HepG2 (cell line): ENCODE results near the gene OASL.

ENCODE experiments used
- CTCF ChIP-seq: sonication (generic); formaldehyde crosslinking; IDR thresholded peaks from 2 replicates; pipeline ENCODE4 v1.5.0; 2020; ENCODE audit warnings: mild to moderate bottlenecking, missing genetic modification reagents, moderate library complexity
- FOXM1 ChIP-seq: sonication (generic); formaldehyde crosslinking; IDR thresholded peaks from 2 replicates; pipeline ENCODE4 v1.5.0; 2020; ENCODE audit warnings: missing genetic modification reagents
- KDM4B ChIP-seq: sonication (generic); formaldehyde crosslinking; IDR thresholded peaks from 2 replicates; pipeline ENCODE4 v1.4.0; 2020; ENCODE audit warnings: missing genetic modification reagents
- NCOA2 ChIP-seq: sonication (generic); formaldehyde crosslinking; IDR thresholded peaks from 2 replicates; pipeline ENCODE4 v1.8.0; 2022; ENCODE audit warnings: inconsistent platforms
- NR2C2 ChIP-seq: sonication (generic); formaldehyde crosslinking; IDR thresholded peaks from 2 replicates; pipeline ENCODE4 v1.4.0; 2020; ENCODE audit warnings: missing genetic modification reagents, mild to moderate bottlenecking, moderate library complexity, borderline replicate concordance
- PLRG1 ChIP-seq: fragments of 450-650 bp; conservative IDR thresholded peaks from 2 replicates; pipeline ENCODE4 v1.6.1; 2016
- TCF12 ChIP-seq, 2 experiments: fragments of 450-650 bp in 1 of 2; sonication (generic) in 1 of 2; formaldehyde crosslinking in 1 of 2; IDR thresholded peaks; 2 replicates each; pipeline versions ENCODE4 v1.6.1 to v1.8.0; 2017 to 2022; ENCODE audit warnings: antibody characterized with exemption in 1 of 2, mild to moderate bottlenecking in 1 of 2, missing genetic modification reagents in 1 of 2, moderate library complexity in 1 of 2
- ZNF235 ChIP-seq: sonication (generic); formaldehyde crosslinking; IDR thresholded peaks from 2 replicates; pipeline ENCODE4 v1.8.1; 2023; ENCODE audit warnings: mild to moderate bottlenecking, missing genetic modification reagents, borderline replicate concordance
- ZNF713 ChIP-seq: sonication (generic); formaldehyde crosslinking; IDR thresholded peaks from 2 replicates; pipeline ENCODE4 v1.4.0; 2020; ENCODE audit warnings: mild to moderate bottlenecking, missing genetic modification reagents

GRCh38 chr12:121013715-121014114 lies 25.3 kb downstream of the OASL start:
- TF ChIP-seq FOXM1 (CRISPR knock-in tag), result no peak
- TF ChIP-seq TCF12 (IDR thresholded peaks at IDR 0.05), result no peak
- no peak for TF ChIP-seq TCF12 (CRISPR knock-in tag; IDR thresholded peaks at IDR 0.05)
- TF ChIP-seq KDM4B (CRISPR knock-in tag), result no peak
- TF ChIP-seq NR2C2 (CRISPR knock-in tag), result no peak
- no peak for TF ChIP-seq ZNF235 (CRISPR knock-in tag)
- peak; percentile 30 for TF ChIP-seq CTCF (CRISPR knock-in tag)
- TF ChIP-seq PLRG1, result no peak
- TF ChIP-seq NCOA2 (CRISPR knock-in tag), result no peak
- no peak for TF ChIP-seq ZNF713
